Stimulated activated CD4-positive, alpha-beta T cell treated with anti-CD3 and anti-CD28 coated beads, TNF-alpha, amount 100 ng/mL, for 4 hours (primary cell): ENCODE results near the gene RTN3.
"Not testable (repeated sequence)": the region's sequence is repeated elsewhere in the genome, so short reads cannot be mapped to it uniquely, and the experiment has no call there.

Experiments used
- DNase-seq, 3 experiments: peaks; one replicate each; pipeline ENCODE4 v3.0.0-alpha.2; 2020; ENCODE audit warnings: low read depth in 3 of 3

The RTN3 gene, protein sequence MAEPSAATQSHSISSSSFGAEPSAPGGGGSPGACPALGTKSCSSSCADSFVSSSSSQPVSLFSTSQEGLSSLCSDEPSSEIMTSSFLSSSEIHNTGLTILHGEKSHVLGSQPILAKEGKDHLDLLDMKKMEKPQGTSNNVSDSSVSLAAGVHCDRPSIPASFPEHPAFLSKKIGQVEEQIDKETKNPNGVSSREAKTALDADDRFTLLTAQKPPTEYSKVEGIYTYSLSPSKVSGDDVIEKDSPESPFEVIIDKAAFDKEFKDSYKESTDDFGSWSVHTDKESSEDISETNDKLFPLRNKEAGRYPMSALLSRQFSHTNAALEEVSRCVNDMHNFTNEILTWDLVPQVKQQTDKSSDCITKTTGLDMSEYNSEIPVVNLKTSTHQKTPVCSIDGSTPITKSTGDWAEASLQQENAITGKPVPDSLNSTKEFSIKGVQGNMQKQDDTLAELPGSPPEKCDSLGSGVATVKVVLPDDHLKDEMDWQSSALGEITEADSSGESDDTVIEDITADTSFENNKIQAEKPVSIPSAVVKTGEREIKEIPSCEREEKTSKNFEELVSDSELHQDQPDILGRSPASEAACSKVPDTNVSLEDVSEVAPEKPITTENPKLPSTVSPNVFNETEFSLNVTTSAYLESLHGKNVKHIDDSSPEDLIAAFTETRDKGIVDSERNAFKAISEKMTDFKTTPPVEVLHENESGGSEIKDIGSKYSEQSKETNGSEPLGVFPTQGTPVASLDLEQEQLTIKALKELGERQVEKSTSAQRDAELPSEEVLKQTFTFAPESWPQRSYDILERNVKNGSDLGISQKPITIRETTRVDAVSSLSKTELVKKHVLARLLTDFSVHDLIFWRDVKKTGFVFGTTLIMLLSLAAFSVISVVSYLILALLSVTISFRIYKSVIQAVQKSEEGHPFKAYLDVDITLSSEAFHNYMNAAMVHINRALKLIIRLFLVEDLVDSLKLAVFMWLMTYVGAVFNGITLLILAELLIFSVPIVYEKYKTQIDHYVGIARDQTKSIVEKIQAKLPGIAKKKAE

DNA sequence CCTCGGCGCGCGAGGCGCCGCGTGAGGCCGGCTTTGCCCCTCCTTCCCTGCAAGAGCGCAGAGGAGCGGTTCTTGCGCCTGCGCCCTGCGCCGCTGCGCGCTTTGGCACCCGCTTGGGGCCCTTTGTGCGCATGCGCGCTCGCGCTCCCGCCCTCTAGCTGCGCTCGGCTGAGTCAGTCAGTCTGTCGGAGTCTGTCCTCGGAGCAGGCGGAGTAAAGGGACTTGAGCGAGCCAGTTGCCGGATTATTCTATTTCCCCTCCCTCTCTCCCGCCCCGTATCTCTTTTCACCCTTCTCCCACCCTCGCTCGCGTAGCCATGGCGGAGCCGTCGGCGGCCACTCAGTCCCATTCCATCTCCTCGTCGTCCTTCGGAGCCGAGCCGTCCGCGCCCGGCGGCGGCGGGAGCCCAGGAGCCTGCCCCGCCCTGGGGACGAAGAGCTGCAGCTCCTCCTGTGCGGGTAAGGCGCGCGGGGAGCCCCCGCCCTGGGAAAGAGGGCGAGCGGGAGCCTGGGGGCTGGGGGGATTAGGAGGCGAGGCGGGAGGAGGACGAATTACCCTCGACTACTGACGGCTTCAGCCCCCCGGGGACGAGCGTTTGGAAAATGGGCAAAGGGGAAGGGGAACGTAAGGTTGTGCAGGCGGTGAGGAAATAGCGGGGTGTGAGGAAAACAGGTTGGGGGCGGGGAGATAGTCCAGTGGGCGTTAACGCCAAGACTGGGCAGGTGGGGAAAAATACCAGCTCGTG lies at the start of gene RTN3:
TSS of gene RTN3 (plus strand) at position 180 of the 745 bp plus-strand sequence. CDS start at position 317, 137 bp downstream.
- DNase-seq, result peak; percentile 93 to 97 (median 96)

DNA sequence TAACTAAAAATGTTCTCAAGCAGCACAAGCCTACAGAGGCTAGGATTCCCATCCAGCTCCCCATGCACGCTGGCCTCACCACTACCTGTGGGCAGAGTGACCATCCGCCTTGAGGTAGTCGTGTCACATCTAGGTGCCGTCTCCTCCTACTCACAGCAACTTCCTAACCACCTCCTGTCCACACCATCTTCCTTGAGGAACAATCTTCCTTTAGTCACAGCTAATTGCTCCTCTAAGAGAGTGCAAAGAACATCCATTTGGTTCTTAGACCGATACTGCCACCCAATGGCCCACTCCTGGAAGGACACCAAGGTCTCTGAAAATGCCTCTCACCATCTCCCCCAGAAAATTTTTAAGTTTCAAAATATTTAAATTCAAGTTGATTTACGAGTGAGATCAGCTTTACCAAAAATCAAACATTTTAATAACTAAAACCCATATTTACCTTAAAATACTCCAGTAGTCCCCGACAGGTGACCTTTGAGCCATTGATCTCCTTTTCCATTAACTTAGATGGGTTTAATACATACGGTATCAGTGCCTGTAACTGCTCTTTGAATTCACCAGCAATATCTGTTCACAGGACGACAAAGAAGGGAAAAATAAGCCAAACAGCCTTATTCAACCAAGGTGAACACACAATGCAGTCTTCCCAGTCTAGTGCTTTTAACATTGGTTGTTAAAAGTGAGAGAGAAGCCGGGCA lies 45.4 kb upstream of the RTN3 start:
- peak; percentile 22 to 52 (median 47) for DNase-seq

DNA sequence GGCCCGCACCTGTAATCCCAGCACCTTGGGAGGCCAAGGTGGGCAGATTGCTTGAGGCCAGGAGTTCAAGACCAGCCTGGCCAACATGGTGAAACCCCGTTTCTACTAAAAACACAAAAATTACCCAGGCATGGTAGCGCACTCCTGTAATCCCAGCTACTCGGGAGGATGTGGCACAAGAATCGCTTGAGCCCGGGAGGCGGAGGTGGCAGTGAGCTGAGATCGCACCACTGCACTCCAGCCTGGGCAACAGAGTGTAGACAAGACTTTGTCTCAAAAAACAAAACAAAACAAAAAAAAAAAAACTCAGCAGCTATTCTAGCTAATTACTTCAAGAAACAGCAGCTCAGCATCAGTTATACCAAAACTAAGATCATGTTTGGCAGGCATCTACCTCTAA lies 42.9 kb upstream of the RTN3 start:
- not testable (repeated sequence) for DNase-seq

DNA sequence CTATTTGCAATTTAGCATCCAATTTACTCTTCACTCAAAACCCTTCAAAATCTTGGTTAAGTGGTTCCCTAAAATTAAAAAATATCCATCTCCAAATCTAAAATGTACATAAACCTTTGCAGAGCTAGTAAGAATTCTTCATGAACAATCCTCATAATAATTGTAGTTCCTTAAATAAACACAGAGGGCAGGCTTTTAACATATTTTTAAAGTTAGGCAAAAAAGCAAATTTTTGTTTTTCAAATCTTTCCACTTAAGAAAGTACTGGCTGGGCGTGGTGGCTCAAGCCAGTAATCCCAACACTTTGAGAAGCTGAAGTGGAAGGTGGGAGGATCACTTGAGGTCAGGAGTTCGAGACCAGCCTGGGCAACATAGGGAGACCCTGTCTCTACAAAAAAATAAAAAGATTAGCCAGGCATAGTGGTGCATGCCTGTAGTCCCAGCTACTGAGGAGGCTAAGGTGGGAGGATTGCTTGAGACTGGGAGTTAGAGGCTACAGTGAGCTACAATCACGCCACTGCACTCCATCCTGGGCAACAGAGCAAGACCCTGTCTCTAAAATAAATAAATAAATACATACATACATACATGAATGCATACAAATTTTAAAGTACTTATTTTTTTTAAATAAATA lies 42.0 kb upstream of the RTN3 start:
- DNase-seq, result no peak

DNA sequence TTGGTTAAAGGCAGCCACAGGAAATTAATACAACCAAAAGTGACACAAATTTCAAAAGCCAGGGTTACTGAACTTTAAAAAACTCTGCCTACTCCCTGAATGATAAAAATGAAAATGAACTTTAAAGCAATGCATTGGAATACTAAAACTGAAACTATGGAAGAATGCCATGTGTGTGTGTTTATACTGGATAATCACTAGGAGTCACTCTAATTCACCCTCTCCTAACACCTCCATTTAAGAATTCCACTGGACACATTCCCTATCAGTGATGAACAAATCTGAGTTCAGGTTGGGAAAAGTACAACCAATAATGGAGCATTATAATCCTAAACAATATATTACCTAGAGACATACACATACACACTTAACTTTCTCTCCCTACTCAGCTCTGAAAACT lies 39.6 kb upstream of the RTN3 start:
- no peak for DNase-seq

DNA sequence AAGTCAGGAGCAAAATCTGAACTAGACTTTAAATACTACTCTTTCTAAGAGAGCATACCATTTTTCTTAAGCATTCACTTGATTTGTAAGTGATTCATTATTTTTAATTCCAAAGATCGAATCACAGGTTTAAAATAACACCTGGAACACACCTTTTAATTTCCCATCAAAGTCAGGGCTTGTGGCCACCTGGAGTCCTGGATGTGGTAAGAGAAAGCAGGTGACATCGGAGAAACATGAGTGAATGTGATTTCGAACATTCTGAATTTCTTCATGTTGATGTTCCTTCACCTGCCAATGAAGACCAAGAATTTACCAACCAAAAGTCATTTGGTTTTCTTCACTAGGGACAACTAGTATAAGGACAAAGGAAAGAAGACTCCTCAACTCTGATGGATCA lies 38.1 kb upstream of the RTN3 start:
- no peak for DNase-seq

DNA sequence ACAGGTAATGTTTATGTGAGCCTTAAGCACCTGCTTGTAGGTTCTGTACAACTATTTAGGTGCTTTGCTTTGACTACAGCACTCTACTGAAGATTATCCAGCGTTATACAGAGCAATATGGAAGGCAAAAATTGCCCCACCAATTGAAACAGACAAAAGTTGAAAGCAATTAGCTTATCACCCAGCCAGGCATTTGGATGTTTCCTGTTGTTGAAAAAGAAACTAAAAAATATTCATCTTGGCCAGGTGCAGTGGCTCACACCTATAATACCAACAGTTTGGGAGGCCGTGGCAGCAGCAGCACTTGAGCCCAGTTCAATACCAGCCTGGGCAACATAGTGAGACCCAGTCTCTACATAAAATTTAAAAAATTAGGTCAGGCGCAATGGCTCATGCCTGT lies 28.6 kb upstream of the RTN3 start:
- no peak for DNase-seq

DNA sequence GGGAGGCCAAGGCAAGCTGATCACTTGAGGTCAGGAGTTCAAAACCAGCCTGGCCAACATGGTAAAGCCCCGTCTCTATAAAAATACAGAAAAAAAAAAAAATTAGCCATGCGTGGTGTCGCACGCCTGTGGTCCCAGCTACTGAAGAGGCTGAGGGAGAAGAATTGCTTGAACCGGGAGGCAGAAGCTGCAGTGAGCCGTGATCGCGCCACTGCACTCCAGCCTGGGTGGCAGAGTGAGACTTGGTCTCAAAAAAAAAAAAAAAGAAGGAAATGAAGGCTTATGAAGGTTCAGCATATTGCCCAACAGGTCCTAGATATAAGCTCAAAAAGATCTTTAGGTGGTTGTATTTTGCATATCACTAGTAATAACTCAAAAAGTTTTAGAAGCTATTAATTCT lies 20.3 kb upstream of the RTN3 start:
- no peak for DNase-seq

DNA sequence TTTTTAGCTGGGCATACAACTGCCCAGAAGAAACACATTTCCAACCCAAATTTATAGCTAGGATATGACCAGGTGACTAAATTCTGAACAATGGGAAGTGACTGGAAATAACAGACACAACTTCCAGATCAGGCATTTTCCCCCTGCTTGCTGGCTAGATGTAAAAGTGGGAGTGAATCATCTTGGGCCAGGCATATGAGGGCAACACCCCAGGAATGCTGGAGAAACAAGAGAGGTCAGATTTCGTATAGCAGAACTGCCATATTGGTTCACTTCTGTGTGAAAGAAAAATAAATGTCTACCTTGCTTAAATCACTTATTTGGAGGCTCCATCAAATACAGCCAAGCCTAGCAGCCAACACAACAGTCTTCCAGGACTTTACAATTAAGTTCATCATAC lies 17.5 kb upstream of the RTN3 start:
- no peak for DNase-seq

DNA sequence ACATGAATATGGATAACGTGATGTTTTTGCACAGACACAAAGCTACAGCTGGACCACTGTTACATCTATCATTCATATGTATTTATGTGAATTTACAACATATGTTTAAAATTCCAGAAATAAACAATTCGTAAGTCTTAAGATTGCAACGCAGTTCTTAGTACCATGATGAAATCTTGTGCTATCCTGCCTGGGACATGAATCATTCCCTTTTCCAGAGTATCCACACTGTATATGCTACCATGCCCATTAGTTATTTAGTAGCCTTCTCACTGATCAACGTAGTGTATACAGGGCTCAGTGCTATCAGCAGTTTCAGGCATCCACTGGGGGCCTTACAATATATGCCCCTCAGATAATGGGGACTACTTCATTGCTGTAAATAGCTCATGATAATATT lies 14.4 kb upstream of the RTN3 start:
- DNase-seq, result no peak

DNA sequence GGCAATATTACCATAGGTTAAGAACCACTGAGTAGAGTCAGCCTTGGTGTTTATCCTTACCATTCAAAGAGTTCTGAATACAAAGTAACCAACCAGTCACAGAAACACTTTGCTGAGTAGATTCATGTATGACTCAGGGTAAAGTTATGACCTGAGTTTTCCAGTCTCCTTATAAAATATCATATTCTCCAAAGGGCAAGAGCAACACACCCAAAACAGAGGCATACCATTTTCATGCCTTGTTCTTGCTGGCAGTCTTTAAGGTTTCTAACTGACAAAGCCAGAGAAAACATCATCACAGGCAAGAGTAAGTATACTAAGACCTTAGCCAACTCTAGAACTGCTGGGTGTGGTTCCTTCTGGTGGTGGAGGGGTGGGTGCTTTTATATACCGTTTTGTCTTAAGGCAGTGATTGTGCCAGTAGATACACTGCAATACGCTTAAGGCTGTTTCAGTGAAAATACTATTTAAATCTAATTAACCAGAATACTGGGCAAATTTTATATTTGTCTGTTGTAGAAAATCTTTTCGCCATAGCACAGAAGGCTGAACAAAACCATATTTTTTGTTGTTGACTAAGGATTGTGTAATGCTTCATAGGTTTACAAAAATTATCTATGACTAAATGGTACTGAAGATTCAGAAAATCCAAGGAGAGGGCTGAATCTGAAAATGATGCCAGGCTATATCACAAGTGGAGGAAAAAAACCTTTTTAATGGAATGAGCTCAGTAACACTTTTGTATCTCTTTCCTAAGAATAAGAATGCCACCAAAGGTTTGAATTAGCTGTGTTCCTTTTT lies 13.1 kb upstream of the RTN3 start:
- no peak for DNase-seq

DNA sequence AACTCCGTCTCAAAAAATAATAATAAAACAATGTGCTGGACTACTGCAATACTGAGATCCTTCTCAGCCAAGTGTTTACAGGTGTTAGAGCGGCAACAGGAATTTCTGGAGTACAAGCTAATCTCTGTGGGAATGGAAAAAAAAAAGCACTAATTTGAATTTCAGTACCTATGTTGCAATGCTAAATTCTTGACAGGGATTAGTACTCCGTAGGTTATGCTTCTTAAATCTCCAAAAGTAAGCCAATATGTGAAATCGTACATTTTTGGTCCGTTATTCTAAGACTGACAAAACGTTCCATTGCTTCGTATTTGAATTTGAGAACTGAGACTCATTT lies 11.2 kb upstream of the RTN3 start:
- no peak for DNase-seq

DNA sequence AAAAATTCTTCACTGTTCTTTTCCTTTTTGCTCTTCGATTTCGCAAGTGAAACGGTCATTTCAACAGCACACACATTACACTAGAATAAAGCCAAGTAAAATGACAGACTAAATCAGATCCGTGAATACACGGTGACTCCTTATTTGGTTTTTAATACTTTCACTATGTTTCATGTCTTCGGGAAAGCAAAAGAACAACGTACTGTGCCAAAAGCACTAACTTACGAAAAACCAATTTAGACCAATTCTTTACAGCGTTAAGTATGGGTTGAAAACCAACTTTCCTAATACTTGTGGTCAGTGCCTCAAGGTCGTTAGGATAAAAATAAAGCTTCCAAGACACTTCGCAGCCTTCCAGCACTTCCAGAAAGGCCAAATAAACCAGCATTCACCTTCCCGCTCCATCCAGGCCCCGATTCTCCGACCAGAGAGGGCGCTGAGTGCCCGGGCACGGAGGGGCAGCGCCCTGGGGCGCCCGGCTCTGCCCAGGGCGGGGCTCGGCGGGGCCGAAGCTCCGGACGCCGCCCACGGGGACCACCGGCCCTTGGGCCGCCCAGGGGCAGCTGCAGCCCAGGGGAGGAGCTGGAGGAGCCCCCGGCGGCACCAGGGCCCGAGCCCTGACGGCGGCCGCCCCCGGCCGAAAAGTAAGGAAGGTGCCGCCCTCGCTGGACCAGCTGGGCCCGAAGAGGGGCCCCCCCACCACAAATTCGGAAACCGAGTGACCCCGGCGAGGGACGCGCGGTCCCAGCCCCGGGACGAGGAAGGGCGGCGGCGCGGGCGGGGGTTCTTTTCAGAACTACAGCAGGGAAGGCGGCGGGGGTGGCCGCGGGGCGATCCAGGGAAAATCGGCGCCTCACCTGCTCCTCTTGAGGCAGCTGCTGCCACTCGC lies 10.6 kb upstream of the RTN3 start:
- DNase-seq, result peak in 2 of 3 experiments; percentile 18

DNA sequence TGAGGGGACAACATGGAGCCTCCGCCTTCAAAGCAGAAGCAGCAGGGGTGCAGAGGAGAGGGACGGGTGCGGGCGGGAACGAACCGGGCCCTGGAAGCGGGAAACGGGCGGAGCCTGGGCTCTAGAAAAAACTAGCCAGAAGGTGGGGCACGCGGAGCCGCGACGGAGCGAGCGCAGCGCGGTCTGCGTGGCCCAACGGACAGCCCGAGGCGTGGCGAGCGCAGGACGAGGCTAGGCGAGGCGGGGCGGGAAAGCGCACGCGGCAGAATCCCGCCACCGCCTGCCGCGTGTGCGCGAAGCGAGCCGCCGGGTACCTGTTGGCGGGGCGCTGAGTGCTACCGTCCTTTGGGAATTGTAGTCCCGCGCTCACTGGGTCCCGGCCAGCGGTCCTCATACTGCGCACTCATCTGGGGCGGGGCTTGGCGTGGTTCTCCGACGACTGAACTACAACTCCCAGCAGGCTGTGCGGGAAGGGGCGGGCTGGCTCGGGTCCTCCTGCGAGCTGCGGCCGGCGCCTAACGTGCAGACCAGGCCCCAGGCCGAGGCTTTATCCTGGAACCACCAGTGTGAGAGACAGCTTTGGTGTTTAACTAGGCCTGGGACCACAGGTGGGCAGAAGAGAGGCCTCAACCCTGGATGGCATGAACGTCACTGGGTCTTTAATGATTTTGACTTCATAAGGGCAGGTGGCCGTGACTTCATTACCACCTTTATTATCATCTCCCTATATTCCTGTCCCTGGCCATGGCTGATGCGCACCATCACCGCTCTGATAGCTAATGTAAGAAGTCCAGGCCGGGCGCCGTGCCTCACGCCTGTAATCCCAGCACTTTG lies 9.8 kb upstream of the RTN3 start, which contains the start of gene ATL3:
TSS of gene ATL3 (minus strand) at position 55 of the 834 bp plus-strand sequence. CDS start at position 14, 41 bp downstream.
- peak; percentile 94 to 96 (median 95) for DNase-seq

DNA sequence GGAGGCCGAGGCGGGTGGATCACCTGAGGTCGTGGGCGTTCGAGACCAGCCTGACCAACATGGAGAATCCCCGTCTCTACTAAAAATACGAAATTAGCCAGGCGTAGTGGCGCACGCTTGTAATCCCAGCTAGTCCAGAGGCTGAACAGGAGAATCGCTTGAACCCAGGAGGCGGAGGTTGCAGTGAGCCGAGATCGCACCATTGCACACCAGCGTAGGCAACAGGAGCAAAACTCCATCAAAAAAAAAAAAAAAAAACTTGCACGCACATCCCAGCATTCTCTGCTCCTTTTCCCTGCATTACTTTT lies 9.2 kb upstream of the RTN3 start:
- no peak for DNase-seq

DNA sequence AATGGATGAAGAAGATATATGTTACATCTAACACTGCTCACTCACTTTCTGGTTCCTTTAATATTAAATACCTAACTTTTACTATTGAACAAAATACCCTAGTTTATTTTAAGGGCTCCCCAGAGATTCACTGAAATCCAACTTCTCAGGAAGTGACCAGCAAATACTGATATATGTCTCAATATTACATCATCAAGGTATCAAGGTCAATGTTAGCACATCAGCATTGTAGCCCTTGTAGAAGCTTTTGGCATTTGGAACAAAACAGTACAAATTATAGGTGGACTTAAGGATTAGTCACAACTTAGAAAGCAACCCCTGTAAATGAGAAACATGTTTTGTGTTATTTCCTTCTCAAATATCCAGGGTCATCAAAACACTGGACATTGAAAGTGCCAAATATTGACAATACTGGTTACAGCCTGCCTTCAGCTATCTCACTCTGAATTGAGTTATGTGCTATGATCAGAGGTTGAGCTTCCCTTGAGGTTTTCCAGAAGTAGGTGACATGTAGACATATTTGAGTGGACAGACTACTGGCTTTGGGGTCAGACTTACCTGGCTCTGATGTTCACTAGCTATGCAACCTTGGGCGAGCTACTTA lies 8.3 kb upstream of the RTN3 start:
- DNase-seq, result no peak

DNA sequence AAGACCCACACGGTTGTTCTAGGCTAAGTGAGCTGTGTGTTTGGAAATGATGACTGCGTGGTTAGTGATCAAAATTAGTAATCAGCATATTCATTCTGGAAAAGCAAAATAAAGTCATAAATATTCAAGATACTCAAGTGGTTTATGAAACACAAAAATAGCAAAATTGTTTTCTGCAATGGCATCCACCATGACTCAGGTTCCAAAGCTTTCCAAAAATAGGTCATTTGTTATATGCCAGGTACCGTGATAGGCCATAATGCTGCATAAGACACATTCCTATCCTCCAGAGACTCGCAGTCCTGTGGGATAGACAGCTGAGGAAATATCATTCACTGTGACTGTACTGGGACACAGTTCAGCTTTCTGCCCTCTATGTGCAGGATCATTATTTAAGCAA lies 7.7 kb upstream of the RTN3 start:
- DNase-seq, result no peak

DNA sequence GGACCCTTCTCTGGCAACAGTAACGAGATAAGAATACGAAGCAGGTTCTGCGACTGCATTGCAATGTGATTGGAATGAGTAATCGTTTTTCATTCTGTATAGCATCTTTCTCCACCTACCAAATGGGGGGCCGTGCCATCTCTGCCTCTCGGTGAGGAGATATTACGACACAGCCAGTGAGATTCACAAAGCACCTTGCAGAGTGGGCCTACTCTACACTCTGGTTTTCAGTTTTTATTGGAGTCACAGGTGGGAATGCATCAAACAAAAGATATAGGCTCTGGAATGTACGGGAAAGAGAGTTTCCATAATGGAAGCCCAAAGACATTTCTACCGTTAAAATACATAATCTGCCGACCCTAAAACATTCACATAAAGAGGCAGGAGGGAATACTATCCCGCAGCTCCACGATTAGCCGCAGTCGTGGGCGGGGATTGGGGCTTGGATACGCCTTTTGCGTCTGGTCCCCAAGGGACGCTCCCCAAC lies 423 bp upstream of the RTN3 start:
- DNase-seq, result no peak
